Measurements from ENCODE around the gene CAPN11.

- TF ChIP-seq CTCF (IDR thresholded peaks at IDR 0.05) (no peak), POLR2AphosphoS5 (IDR thresholded peaks at IDR 0.05) (no peak), POLR2A (IDR thresholded peaks at IDR 0.05) (no peak), EP300 (IDR thresholded peaks at IDR 0.05) (no peak)
Measured at GRCh38 chr6:44180886-44181285, 22.3 kb downstream of the CAPN11 start.
